ENCODE data around the gene KRT28.

KRT28 gene

GRCh38 chr17:40827746-40828453, 28.1 kb upstream of the KRT28 start:
- Histone ChIP-seq H3K4me1 (ENCODE audit: insufficient read depth, low read length, poor library complexity, severe bottlenecking) (peaks cover 30% of the 10 kb centered on the region), H3K27me3 (ENCODE audit: insufficient read depth, low read length, poor library complexity, severe bottlenecking) (peaks cover 27% of the 10 kb centered on the region), H4K20me1 (ENCODE audit: insufficient read depth, low read length, poor library complexity, severe bottlenecking) (no peaks in the 10 kb centered on the region), H3K9ac (ENCODE audit: low read depth, low read length, poor library complexity, severe bottlenecking) (peak overlapping the region; percentile 49), H2AFZ (ENCODE audit: low read length) (peak overlapping the region; percentile 72), H3F3A (ENCODE audit: low read depth) (peaks cover 17% of the 10 kb centered on the region), H3K4me3 (ENCODE audit: low read length, poor library complexity, severe bottlenecking) (peak overlapping the region; percentile 64), H3K4me2 (ENCODE audit: low read depth, low read length, poor library complexity, severe bottlenecking) (peak overlapping the region; percentile 56), H3K79me2 (ENCODE audit: insufficient read depth, low read length) (peaks cover 4% of the 10 kb centered on the region; the same call in 1 of the 2 replicates), H3K9me3 (ENCODE audit: insufficient read depth, low read depth, low read length) (no peaks in the 10 kb centered on the region), H3K9me2 (replicated peaks; ENCODE audit: low read depth, low read length) (no peaks in the 10 kb centered on the region), H3K36me3 (ENCODE audit: insufficient read depth, low read length) (no peaks in the 10 kb centered on the region)
- TF ChIP-seq EZH2phosphoT487 (IDR thresholded peaks at IDR 0.05; ENCODE audit: borderline replicate concordance) (no peak), CTCF (conservative IDR thresholded peaks at IDR 0.05; ENCODE audit: low read length) (no peak)

GRCh38 chr17:40825599-40825998, 25.8 kb upstream of the KRT28 start:
- Histone ChIP-seq H2AFZ (ENCODE audit: low read length) (no peak overlapping the region), H3K4me1 (ENCODE audit: insufficient read depth, low read length, poor library complexity, severe bottlenecking) (peaks cover 30% of the 10 kb centered on the region), H3K27me3 (ENCODE audit: insufficient read depth, low read length, poor library complexity, severe bottlenecking) (peaks cover 50% of the 10 kb centered on the region), H3K79me2 (ENCODE audit: insufficient read depth, low read length) (peaks cover 4% of the 10 kb centered on the region; the same call in 1 of the 2 replicates), H3K4me3 (ENCODE audit: low read length, poor library complexity, severe bottlenecking) (no peak overlapping the region), H3K9me2 (replicated peaks; ENCODE audit: low read depth, low read length) (no peaks in the 10 kb centered on the region), H3K4me2 (ENCODE audit: low read depth, low read length, poor library complexity, severe bottlenecking) (no peak overlapping the region), H3K36me3 (ENCODE audit: insufficient read depth, low read length) (no peaks in the 10 kb centered on the region), H4K20me1 (ENCODE audit: insufficient read depth, low read length, poor library complexity, severe bottlenecking) (no peaks in the 10 kb centered on the region), H3K9ac (ENCODE audit: low read depth, low read length, poor library complexity, severe bottlenecking) (no peak overlapping the region), H3F3A (ENCODE audit: low read depth) (peaks cover 20% of the 10 kb centered on the region), H3K9me3 (ENCODE audit: insufficient read depth, low read depth, low read length) (no peaks in the 10 kb centered on the region)
- no peak for TF ChIP-seq CTCF (conservative IDR thresholded peaks at IDR 0.05; ENCODE audit: low read length)
- no peak for TF ChIP-seq EZH2phosphoT487 (IDR thresholded peaks at IDR 0.05; ENCODE audit: borderline replicate concordance)

- no peak overlapping the region for H3K4me2 ChIP-seq (ENCODE audit: low read depth, low read length, poor library complexity, severe bottlenecking)
- no peaks in the 10 kb centered on the region for H4K20me1 ChIP-seq (ENCODE audit: insufficient read depth, low read length, poor library complexity, severe bottlenecking)
- H3K9me3 ChIP-seq (ENCODE audit: insufficient read depth, low read depth, low read length): no peaks in the 10 kb centered on the region
- H3F3A ChIP-seq (ENCODE audit: low read depth): peaks cover 28% of the 10 kb centered on the region
- no peak overlapping the region for H3K9ac ChIP-seq (ENCODE audit: low read depth, low read length, poor library complexity, severe bottlenecking)
- H3K27me3 ChIP-seq (ENCODE audit: insufficient read depth, low read length, poor library complexity, severe bottlenecking): peaks cover 60% of the 10 kb centered on the region
- H3K36me3 ChIP-seq (ENCODE audit: insufficient read depth, low read length): no peaks in the 10 kb centered on the region
- peaks cover 12% of the 10 kb centered on the region for H3K79me2 ChIP-seq (ENCODE audit: insufficient read depth, low read length)
- TF ChIP-seq CTCF (conservative IDR thresholded peaks at IDR 0.05; ENCODE audit: low read length): no peak
- no peak for TF ChIP-seq EZH2phosphoT487 (IDR thresholded peaks at IDR 0.05; ENCODE audit: borderline replicate concordance)
- H3K9me2 ChIP-seq (replicated peaks; ENCODE audit: low read depth, low read length): no peaks in the 10 kb centered on the region
- peaks cover 43% of the 10 kb centered on the region for H3K4me1 ChIP-seq (ENCODE audit: insufficient read depth, low read length, poor library complexity, severe bottlenecking)
- no peak overlapping the region for H3K4me3 ChIP-seq (ENCODE audit: low read length, poor library complexity, severe bottlenecking)
- H2AFZ ChIP-seq (ENCODE audit: low read length): no peak overlapping the region
These were observed 24.5 kb upstream of the KRT28 start for GRCh38 chr17:40824015-40824832.
